Aorta (tissue), 5 donors: ENCODE results near the gene NGB. TPM values are rescaled to one million over a fixed set of nuclear protein-coding genes. Genes with fewer than 3 reads are reported as not detected.

Source experiments
- ATAC-seq: fragments of 200-7000 bp; cut with Tn5 transposase; one replicate; pipeline ENCODE4 v1.9.1; 2022; ENCODE audit warnings: moderate library complexity; ENCODE audit not compliant: low FRiP score
- DNase-seq, 2 donors: peaks; one replicate each; pipeline ENCODE4 v3.0.0-alpha.2; 2020
- H3K27ac ChIP-seq, 2 donors: one replicate each; pipeline ENCODE4 v1.5.1; 2013; ENCODE audit warnings: low read length in 2 of 2, mild to moderate bottlenecking in 2 of 2, moderate library complexity in 2 of 2, control low read depth in 1 of 2, inconsistent platforms in 1 of 2, low read depth in 1 of 2
- H3K27me3 ChIP-seq, 2 donors: one replicate each; pipeline ENCODE4 v1.6.1; 2013; ENCODE audit warnings: control low read depth in 1 of 2, low read length in 1 of 2, mild to moderate bottlenecking in 1 of 2, moderate library complexity in 1 of 2; ENCODE audit not compliant: insufficient read depth in 2 of 2, control insufficient read depth in 1 of 2
- H3K36me3 ChIP-seq, 2 donors: one replicate each; pipeline ENCODE4 v1.6.1; 2013; ENCODE audit warnings: control low read depth in 1 of 2, low read length in 1 of 2, mild to moderate bottlenecking in 1 of 2; ENCODE audit not compliant: insufficient read depth in 2 of 2, control insufficient read depth in 1 of 2
- H3K4me1 ChIP-seq, 2 donors: one replicate each; pipeline ENCODE4 v1.6.1; 2013; ENCODE audit warnings: low read length in 2 of 2, control low read depth in 1 of 2, mild to moderate bottlenecking in 1 of 2, moderate library complexity in 1 of 2; ENCODE audit not compliant: insufficient read depth in 2 of 2, control insufficient read depth in 1 of 2
- H3K4me3 ChIP-seq, 2 donors: one replicate each; pipeline ENCODE4 v1.5.1; 2013; ENCODE audit warnings: low read length in 2 of 2, control low read depth in 1 of 2, mild to moderate bottlenecking in 1 of 2
- H3K9me3 ChIP-seq: one replicate; pipeline ENCODE4 v1.6.1; 2013; ENCODE audit warnings: mild to moderate bottlenecking, low read length; ENCODE audit not compliant: control insufficient read depth
- WGBS, 2 donors: extraction: QIAGEN DNeasy Blood & Tissue Kit; methylation state at CpG; one replicate each; pipeline ENCODE4 v1.1.7; 2013; 5-methylcytosine and 5-hydroxymethylcytosine counted together
- intact Hi-C, 2 donors: fragments of 100-400 bp; cut with DNase I; formaldehyde crosslinking; loops; one replicate each; pipeline versions ENCODE4 v1.14.2 to v1.15.0; 2022
- polyA plus RNA-seq, 2 donors: library from polyadenylated mRNA; stranded (reverse); fragments of 200-250 nt; gene quantifications; one replicate each; pipeline ENCODE4 v1.2.3, GENCODE V29; 2013
- total RNA-seq, 2 donors: library from RNA; stranded (reverse); fragmentation: NEBNext Ultra II Directional; extraction: Animal tissue kit (Norgen Biotek cat#: 25700); gene quantifications; one replicate each; pipeline ENCODE4 v1.2.1, GENCODE V29; 2021
- donor health status: healthy with polysubstance abuse.
- donor health status: Bipolar disorder and iron deficiency.
- donor health status: DM: no; HTN: no; CAD: no.
- donor health status: DM: no; HTN: no; CAD: no.
- donor health status: DM: yes; HTN: yes; CAD: no.

Gene NGB
- total and polyA plus RNA-seq, 4 donors, result not detected

DNA sequence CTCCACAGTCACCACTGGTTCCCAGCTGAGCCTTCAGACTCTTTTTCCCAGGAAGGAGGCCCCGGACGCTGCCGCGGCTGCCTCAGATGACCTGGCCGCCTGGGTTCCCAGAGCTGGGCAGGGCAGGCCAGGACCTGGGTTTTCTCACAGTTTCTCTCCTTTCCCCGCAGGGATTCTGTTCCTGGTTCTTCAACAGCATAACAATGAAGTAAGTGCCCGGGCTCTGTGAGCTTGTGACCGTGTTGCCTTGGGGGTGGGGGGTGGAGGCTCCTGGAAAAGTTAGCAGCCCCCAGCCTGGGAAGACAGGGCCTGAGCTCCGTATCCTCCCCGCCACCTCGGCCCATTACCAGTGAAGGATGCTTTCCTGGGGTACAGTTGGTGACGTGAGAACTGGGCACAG, 45.8 kb downstream of the NGB start:
- Histone ChIP-seq H3K4me3 (no peak overlapping the region), H3K27me3 (no peaks in the 10 kb centered on the region), H3K36me3 (no peaks in the 10 kb centered on the region), H3K4me1 (no peaks in the 10 kb centered on the region), H3K9me3 (no peaks in the 10 kb centered on the region), H3K27ac (no peak overlapping the region)
- no peak for ATAC-seq
- 57 to 58% methylated on average over 12 of the region's 12 CpGs for WGBS, 2 donors
- no peak for DNase-seq
- intact Hi-C loops, result no loop called here

DNA sequence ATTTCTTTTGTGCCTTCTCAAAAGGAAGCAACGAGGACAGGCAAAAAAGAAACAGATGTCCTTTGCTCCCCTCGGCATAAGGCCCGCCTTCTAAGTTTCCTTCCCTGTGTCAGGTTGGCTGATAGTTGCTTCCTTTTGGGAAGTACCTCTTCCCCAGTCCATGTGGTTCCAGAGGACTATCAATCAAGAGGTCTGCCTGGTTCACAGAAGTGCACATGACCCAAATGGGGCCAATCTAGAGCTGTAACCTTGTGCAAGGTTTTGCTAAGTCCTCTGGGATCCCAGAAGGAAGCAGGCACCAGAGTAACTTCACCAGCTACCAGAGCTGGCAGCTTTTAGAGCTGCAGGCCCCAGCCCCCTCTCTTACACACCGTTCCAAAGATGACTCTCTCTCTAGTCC, 46.8 kb downstream of the NGB start:
- H3K4me3 ChIP-seq, result no peak overlapping the region
- no peak overlapping the region for H3K27ac ChIP-seq
- 44 to 49% methylated on average over 4 of the region's 4 CpGs for WGBS, 2 donors
- H3K4me1 ChIP-seq, result no peaks in the 10 kb centered on the region
- H3K36me3 ChIP-seq, result no peaks in the 10 kb centered on the region
- ATAC-seq (no peak), DNase-seq (no peak)
- H3K9me3 ChIP-seq, result no peaks in the 10 kb centered on the region
- no peaks in the 10 kb centered on the region for H3K27me3 ChIP-seq
- intact Hi-C loops, result no loop called here

DNA sequence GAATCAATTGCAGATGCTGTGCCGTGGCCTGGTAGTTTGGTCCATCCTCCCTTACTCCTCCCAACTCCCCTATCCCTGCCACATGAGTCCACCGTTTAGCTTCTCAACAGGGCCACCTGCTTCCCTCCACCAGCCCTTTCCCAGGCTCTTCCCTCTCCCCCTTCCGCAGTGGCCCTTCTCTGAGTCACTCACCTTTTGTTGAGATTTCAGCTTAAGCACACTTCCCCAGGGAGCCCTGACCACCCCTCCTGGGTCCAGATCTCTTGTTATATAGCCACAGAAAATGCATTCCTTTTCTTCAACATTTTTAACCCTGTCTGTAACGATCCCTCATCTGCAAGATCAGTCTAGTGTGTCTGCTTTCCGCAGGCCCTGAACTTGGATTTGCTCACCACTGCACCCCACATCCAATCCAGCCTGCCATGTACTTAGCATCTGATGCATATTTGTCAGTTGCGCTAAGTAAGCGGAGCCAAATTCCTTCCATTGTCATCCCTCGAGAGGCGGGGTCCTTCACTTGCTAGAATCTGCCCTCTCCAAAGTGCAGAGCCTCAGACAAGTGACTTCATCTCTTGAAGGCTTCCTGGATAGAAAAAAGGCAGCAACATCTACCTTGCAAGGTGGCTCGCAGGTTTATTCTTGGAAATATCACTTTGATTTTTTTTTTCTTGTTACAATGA, 48.3 kb downstream of the NGB start:
- no peak overlapping the region for H3K27ac ChIP-seq
- WGBS, 2 donors, result 34 to 39% methylated on average over 10 of the region's 10 CpGs
- H3K9me3 ChIP-seq, result no peaks in the 10 kb centered on the region
- no peak overlapping the region for H3K4me3 ChIP-seq
- H3K4me1 ChIP-seq, result no peaks in the 10 kb centered on the region
- intact Hi-C loops, result no loop called here
- ATAC-seq, result no peak
- H3K27me3 ChIP-seq, result no peaks in the 10 kb centered on the region
- no peaks in the 10 kb centered on the region for H3K36me3 ChIP-seq
- DNase-seq, result no peak

DNA sequence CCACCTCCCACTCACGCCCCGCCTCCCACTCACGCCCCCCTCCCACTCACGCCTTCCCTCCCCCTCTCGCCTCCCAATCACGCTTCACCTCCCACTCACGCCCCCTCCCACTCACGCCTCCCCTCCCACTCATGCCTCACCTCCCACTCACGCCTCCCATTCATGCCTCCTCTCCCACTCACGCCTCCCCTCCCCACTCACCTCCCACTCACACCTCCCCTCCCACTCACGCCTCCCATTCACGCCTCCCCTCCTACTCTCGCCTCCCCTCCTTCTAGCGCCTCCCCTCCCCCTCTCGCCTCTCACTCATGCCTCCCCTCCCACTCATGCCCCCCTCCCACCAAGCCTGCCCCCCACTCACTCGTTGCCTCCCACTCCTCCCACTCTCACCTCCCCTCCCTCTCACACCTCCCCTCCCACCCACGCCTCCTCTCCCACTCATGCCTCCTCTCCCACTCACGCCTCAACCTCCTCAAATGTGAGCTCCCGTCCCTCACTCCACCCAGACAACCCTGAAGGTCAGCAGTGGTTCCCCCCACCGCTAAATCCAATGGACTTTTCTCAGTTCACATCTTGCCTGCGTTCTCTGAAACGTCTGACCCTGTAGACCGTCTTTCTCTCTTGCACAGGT, 49.6 kb downstream of the NGB start:
- H3K4me1 ChIP-seq, result no peaks in the 10 kb centered on the region
- no peaks in the 10 kb centered on the region for H3K36me3 ChIP-seq
- intact Hi-C loops, result no loop called here
- no peak overlapping the region for H3K4me3 ChIP-seq
- no peaks in the 10 kb centered on the region for H3K27me3 ChIP-seq
- no peak overlapping the region for H3K27ac ChIP-seq
- ATAC-seq, result no peak
- no peaks in the 10 kb centered on the region for H3K9me3 ChIP-seq
- no peak for DNase-seq
- WGBS, 2 donors, result 63 to 78% methylated on average over 19 to 23 of the region's 23 CpGs

DNA sequence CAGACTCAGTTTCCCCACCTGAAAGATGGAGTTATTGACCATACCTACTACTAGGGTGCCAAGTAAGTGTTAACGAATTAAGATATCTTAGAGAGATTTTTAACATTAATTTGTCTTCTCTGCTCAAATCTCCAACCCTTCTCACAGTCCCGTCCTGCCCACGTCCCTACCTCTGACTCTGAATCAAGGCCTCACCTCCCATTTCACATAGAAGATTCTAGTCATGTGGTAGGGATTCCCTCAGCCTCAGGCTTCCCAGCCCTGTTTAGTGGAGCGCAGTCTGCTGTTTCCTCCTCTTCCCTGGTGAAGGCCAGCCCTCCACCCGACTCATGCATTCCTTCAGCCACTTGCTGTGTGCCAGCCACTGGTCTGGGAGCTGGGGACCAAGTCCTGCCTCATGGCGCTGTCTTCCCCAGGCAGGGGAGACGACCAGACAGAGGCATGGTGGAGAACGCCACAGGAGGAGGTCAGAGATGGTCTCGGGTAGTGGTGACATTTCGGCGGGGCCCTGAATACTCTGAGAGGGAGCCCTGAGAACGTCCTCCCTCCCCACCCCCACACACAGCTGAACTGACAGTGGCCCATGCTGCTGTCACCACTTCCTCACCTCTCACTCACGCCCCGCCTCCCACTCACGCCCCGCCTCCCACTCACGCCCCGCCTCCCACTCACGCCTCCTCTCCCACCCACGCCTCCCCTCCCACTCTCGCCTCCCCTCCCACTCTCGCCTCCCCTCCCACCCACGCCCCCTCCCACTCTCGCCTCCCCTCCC, 50.6 kb downstream of the NGB start:
- WGBS, 2 donors, result 40 to 68% methylated on average over 15 to 24 of the region's 24 CpGs
- Histone ChIP-seq H3K4me3 (no peak overlapping the region), H3K27ac (no peak overlapping the region), H3K36me3 (no peaks in the 10 kb centered on the region), H3K4me1 (no peaks in the 10 kb centered on the region), H3K9me3 (no peaks in the 10 kb centered on the region), H3K27me3 (no peaks in the 10 kb centered on the region)
- ATAC-seq (no peak), DNase-seq (no peak)
- intact Hi-C loops, result no loop called here

DNA sequence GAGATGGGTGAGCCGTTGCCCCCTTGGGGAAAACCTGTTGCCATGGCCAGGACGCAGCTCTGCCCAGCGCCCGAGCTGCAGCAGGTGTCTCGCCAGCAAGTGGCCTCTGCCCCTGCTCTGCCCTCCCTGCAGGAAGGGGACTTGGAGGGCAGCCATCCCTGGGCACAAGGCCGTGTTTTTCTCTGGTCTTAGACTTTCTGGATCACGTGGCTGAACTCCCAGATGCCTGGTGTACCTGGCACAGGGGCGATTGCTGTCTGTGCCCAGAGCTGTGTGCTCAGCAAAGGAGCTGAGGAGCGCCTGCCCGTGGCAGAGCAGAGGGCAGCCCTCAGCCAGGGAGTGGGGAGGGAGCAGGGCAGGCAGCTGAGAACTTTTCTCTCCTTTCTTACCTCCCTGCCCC, 51.4 kb downstream of the NGB start:
- intact Hi-C loops, result no loop called here
- Histone ChIP-seq H3K9me3 (no peaks in the 10 kb centered on the region), H3K4me1 (no peaks in the 10 kb centered on the region), H3K4me3 (no peak overlapping the region), H3K36me3 (no peaks in the 10 kb centered on the region), H3K27me3 (no peaks in the 10 kb centered on the region), H3K27ac (no peak overlapping the region)
- no peak for ATAC-seq
- 33 to 39% methylated on average over 10 of the region's 10 CpGs for WGBS, 2 donors
- no peak for DNase-seq

DNA sequence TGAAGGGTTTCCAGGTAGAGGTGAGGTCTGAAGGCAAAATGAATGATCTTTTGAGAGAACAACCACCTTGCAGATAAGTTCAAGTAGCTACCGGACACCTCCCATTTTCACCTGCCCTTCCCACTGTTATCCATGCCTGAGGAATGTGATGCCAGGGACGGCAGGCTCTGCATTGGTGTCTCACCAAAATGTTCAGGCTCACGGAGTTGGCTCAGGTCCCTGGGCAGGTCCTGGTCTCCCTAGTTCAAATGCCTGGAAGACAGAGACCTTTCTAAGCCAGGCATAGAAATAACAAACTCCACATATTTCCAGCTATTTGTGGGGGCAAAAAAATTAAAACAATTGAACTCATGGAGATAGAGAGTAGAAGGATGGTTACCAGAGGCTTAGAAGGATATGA, 53.5 kb downstream of the NGB start:
- no peak for DNase-seq
- Histone ChIP-seq H3K36me3 (no peaks in the 10 kb centered on the region), H3K4me3 (no peak overlapping the region), H3K9me3 (no peaks in the 10 kb centered on the region), H3K27me3 (no peaks in the 10 kb centered on the region), H3K4me1 (no peaks in the 10 kb centered on the region), H3K27ac (no peak overlapping the region)
- ATAC-seq, result no peak
- intact Hi-C loops, result no loop called here
- 65 to 67% methylated on average over 3 of the region's 3 CpGs for WGBS, 2 donors
